ENCODE results near the gene COA1. TPM values are rescaled to one million over a fixed set of nuclear protein-coding genes. Genes with fewer than 3 reads are reported as not detected.

COA1 gene
- total RNA-seq, 6 experiments from 2014 or later, result 52.5 to 61.5 (median 57.3) TPM

- Mint-ChIP-seq H3K4me1 (ENCODE audit: low read depth) (peaks cover 91% of the 10 kb centered on the region), H3K4me3 (peak overlapping the region; percentile 52)
- peak; percentile 28 for DNase-seq
Measured at GRCh38 chr7:43591558-43592180, 137.7 kb downstream of the COA1 start.

GRCh38 chr7:43590862-43591557 is 138.3 kb downstream of the COA1 start:
- no peak for TF ChIP-seq CTCF (IDR thresholded peaks at IDR 0.05)

More at GRCh38 chr7:43591558-43592180, 137.7 kb downstream of the COA1 start:
- no peak for TF ChIP-seq CTCF (IDR thresholded peaks at IDR 0.05)
- Mint-ChIP-seq H3K36me3 (ENCODE audit: low read depth) (peaks cover 23% of the 10 kb centered on the region), H3K27ac (peak overlapping the region; percentile 64), H3K9me3 (no peaks in the 10 kb centered on the region), H3K27me3 (ENCODE audit: insufficient read depth) (peaks cover 1% of the 10 kb centered on the region)

GRCh38 chr7:43589728-43590127 is 139.6 kb downstream of the COA1 start:
- H3K4me3 Mint-ChIP-seq, result no peak overlapping the region
- peaks cover 94% of the 10 kb centered on the region for H3K4me1 Mint-ChIP-seq (ENCODE audit: low read depth)
- no peak for TF ChIP-seq CTCF (IDR thresholded peaks at IDR 0.05)
- H3K27ac Mint-ChIP-seq, result peak overlapping the region; percentile 27
- H3K9me3 Mint-ChIP-seq, result no peaks in the 10 kb centered on the region
- no peak for DNase-seq
- peaks cover 17% of the 10 kb centered on the region for H3K36me3 Mint-ChIP-seq (ENCODE audit: low read depth)
- peaks cover 1% of the 10 kb centered on the region for H3K27me3 Mint-ChIP-seq (ENCODE audit: insufficient read depth)

More at GRCh38 chr7:43590862-43591557, 138.3 kb downstream of the COA1 start:
- Mint-ChIP-seq H3K27ac (peak overlapping the region; percentile 64), H3K9me3 (no peaks in the 10 kb centered on the region), H3K27me3 (ENCODE audit: insufficient read depth) (peaks cover 1% of the 10 kb centered on the region), H3K36me3 (ENCODE audit: low read depth) (peaks cover 17% of the 10 kb centered on the region), H3K4me1 (ENCODE audit: low read depth) (peaks cover 92% of the 10 kb centered on the region), H3K4me3 (peak overlapping the region; percentile 52)
- no peak for DNase-seq

Other genes starting within 250 kb of the COA1 start
- gene STK17A, start 146.4 kb downstream of the COA1 start, total RNA-seq (2021; fragmentation: NEBNext Ultra II Directional; extraction: Animal tissue kit (Norgen Biotek cat#: 25700)), result 10 to 100 TPM; 59.0 to 79.2 (median 62.8) TPM
- gene BLVRA, start 29.2 kb upstream of the COA1 start, total RNA-seq (2021; fragmentation: NEBNext Ultra II Directional; extraction: Animal tissue kit (Norgen Biotek cat#: 25700)), result 10 to 100 TPM; 29.0 to 43.9 (median 36.0) TPM
- gene MRPS24, start 140.0 kb upstream of the COA1 start, total RNA-seq (2021; fragmentation: NEBNext Ultra II Directional; extraction: Animal tissue kit (Norgen Biotek cat#: 25700)), result 100 to 1,000 TPM; 158 to 211 (median 199) TPM
- gene URGCP, start 177.1 kb upstream of the COA1 start, total RNA-seq (2021; fragmentation: NEBNext Ultra II Directional; extraction: Animal tissue kit (Norgen Biotek cat#: 25700)), result 10 to 100 TPM; 41.4 to 53.2 (median 43.2) TPM
- 10 to 100 TPM; 12.6 to 15.7 (median 14.4) TPM for gene UBE2D4, start 196.9 kb upstream of the COA1 start, total RNA-seq (2021; fragmentation: NEBNext Ultra II Directional; extraction: Animal tissue kit (Norgen Biotek cat#: 25700))